Stimulated activated naive CD8-positive, alpha-beta T cell treated with anti-CD3 and anti-CD28 coated beads, Interleukin-15, amount 100 ng/mL, for 72 hours (primary cell): Measurements from ENCODE around the gene CRK.
A peak's percentile ranks its signal among the peaks of the same experiment; 100 is the strongest.

Experiments
- ATAC-seq: fragments of 150-1000 bp; cut with Tn5 transposase; 2 replicates; pipeline ENCODE4 v1.10.0; 2021; ENCODE audit warnings: mild to moderate bottlenecking, moderate library complexity
- DNase-seq, 2 donors: peaks; one replicate each; pipeline ENCODE4 v3.0.0; 2021 to 2022
- H3K27ac Mint-ChIP-seq, 2 donors: one replicate each; pipeline ENCODE4 v1.8.0; 2022; ENCODE audit warnings: mild to moderate bottlenecking in 2 of 2, mixed read lengths in 2 of 2, moderate library complexity in 2 of 2
- H3K27me3 Mint-ChIP-seq: one replicate; pipeline ENCODE4 v1.8.0; 2022; ENCODE audit warnings: mixed read lengths
- H3K4me1 Mint-ChIP-seq: one replicate; pipeline ENCODE4 v1.8.0; 2022; ENCODE audit warnings: mild to moderate bottlenecking, mixed read lengths
- H3K4me3 Mint-ChIP-seq, 2 donors: one replicate each; pipeline ENCODE4 v1.8.0; 2022; ENCODE audit warnings: mild to moderate bottlenecking in 2 of 2, mixed read lengths in 2 of 2, moderate library complexity in 1 of 2
- H3K9me3 Mint-ChIP-seq, 2 donors: one replicate each; pipeline ENCODE4 v1.8.0; 2022; ENCODE audit warnings: mixed read lengths in 2 of 2

The CRK gene

GRCh38 chr17:1375615-1376014 is 80.4 kb downstream of the CRK start:
- no peaks in the 10 kb centered on the region for H3K9me3 Mint-ChIP-seq
- peaks cover 88% of the 10 kb centered on the region for H3K4me1 Mint-ChIP-seq
- peak; percentile 79 for ATAC-seq

GRCh38 chr17:1374431-1375177 is 81.4 kb downstream of the CRK start:
- no peaks in the 10 kb centered on the region for H3K27me3 Mint-ChIP-seq
- H3K4me3 Mint-ChIP-seq, result peak overlapping the region; percentile 17 to 78
- ATAC-seq (peak; percentile 69), DNase-seq (no peak)
- H3K27ac Mint-ChIP-seq, result peak overlapping the region in 1 of 2 donors; percentile 38
- peaks cover 80% of the 10 kb centered on the region for H3K4me1 Mint-ChIP-seq
- H3K9me3 Mint-ChIP-seq, result no peaks in the 10 kb centered on the region

More at GRCh38 chr17:1375615-1376014, 80.4 kb downstream of the CRK start:
- Mint-ChIP-seq H3K27me3 (no peaks in the 10 kb centered on the region), H3K27ac (peak overlapping the region in 1 of 2 donors; percentile 53), H3K4me3 (peak overlapping the region; percentile 17 to 78)
- no peak for DNase-seq

GRCh38 chr17:1373707-1374237 is 82.3 kb downstream of the CRK start:
- H3K4me1 Mint-ChIP-seq, result peaks cover 78% of the 10 kb centered on the region
- no peak for ATAC-seq
- H3K9me3 Mint-ChIP-seq, result no peaks in the 10 kb centered on the region
- H3K27ac Mint-ChIP-seq, result no peak overlapping the region
- H3K4me3 Mint-ChIP-seq, result no peak overlapping the region
- H3K27me3 Mint-ChIP-seq, result no peaks in the 10 kb centered on the region
- DNase-seq, result no peak

GRCh38 chr17:1372618-1373017 is 83.4 kb downstream of the CRK start:
- ATAC-seq (no peak), DNase-seq (no peak)
- H3K4me1 Mint-ChIP-seq, result peaks cover 75% of the 10 kb centered on the region
- H3K27me3 Mint-ChIP-seq, result no peaks in the 10 kb centered on the region
- peak overlapping the region in 1 of 2 donors; percentile 89 for H3K27ac Mint-ChIP-seq
- H3K4me3 Mint-ChIP-seq, result no peak overlapping the region
- no peaks in the 10 kb centered on the region for H3K9me3 Mint-ChIP-seq

- Mint-ChIP-seq H3K27me3 (no peaks in the 10 kb centered on the region), H3K9me3 (no peaks in the 10 kb centered on the region), H3K4me3 (no peak overlapping the region), H3K27ac (peak overlapping the region in 1 of 2 donors; percentile 89), H3K4me1 (peaks cover 75% of the 10 kb centered on the region)
- ATAC-seq (no peak), DNase-seq (no peak)
These were observed 84.0 kb downstream of the CRK start for GRCh38 chr17:1371893-1372590.
